A673 (cell line): ENCODE data around the gene GABRA4.

Experiments
- CTCF ChIP-seq: fragments of 300-800, 200-600 bp; sonication (generic); conservative IDR thresholded peaks from 2 replicates; pipeline ENCODE4 v1.5.1; 2017; ENCODE audit warnings: low read depth, mild to moderate bottlenecking, antibody characterized with exemption, low read length, moderate library complexity, mixed read lengths
- EZH2 ChIP-seq: fragments of 200-600 bp; sonication (generic); IDR thresholded peaks from 2 replicates; pipeline ENCODE4 v1.6.1; 2017; ENCODE audit warnings: borderline replicate concordance, low read depth, mild to moderate bottlenecking, mixed read lengths, antibody characterized with exemption, low read length; ENCODE audit not compliant: poor library complexity, severe bottlenecking

DNA sequence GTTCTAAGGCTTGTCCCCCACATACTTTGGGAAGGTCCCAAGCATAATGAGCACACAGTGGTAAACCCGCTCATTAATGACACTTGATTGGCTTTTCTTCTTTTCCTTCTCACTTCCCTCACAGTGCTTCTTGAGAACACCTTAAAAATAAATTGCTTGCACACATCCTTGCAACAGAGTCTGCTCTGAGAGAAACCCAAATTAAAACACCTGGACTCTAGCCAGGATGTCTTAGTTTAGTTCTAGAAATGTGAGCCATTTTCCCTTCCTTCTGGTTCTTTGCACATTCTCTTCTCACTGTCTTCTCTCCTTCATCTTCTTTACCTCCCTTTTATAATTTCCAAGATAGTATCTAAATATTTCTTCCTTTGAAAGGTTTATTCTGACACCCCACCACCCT lies 49.0 kb downstream of the GABRA4 start:
- TF ChIP-seq CTCF = no peak
- no peak for TF ChIP-seq EZH2
